IMR-90 (cell line): Measurements from ENCODE around the gene ZMYM1. TPM values are rescaled to one million over a fixed set of nuclear protein-coding genes. Genes with fewer than 3 reads are reported as not detected.

ENCODE experiments used
- ATAC-seq: fragments of 200-7000 bp; cut with Tn5 transposase; 2 replicates; pipeline ENCODE4 v1.9.1; 2020; ENCODE audit warnings: low read depth, mild to moderate bottlenecking, moderate library complexity
- BruUV-seq: library from RNA; stranded (reverse); fragments of 400-500 nt; replicated peaks from 2 replicates; lab custom pipeline; 2021; lab: Mats Ljungman, UMichigan
- CTCF ChIA-PET: fragments of 300-600 bp; formaldehyde crosslinking; extraction: SDS; loops from one replicate; lab custom pipeline; 2021; ENCODE audit warnings: antibody characterized with exemption; lab: Yijun Ruan, JAX
- POLR2A ChIA-PET: fragments of 300-600 bp; sonication (Branson Sonifier 250); formaldehyde crosslinking; loops from one replicate; lab custom pipeline; 2022; ENCODE audit warnings: antibody characterized with exemption; ENCODE audit not compliant: unreplicated experiment; lab: Charles Lee
- DNase-seq: peaks from one replicate; pipeline ENCODE4 v3.0.0; 2013
- H2AFZ ChIP-seq: replicated peaks from 2 replicates; pipeline ENCODE3; 2013; ENCODE audit warnings: low read length, mild to moderate bottlenecking; ENCODE audit not compliant: poor library complexity
- H2AK5ac ChIP-seq: 2 replicates; pipeline ENCODE4 v1.6.1; 2013; ENCODE audit warnings: low read depth, low read length, inconsistent platforms
- H2AK9ac ChIP-seq: replicated peaks from 2 replicates; pipeline ENCODE3; 2013; ENCODE audit warnings: mild to moderate bottlenecking, low read depth, low read length, moderate library complexity; ENCODE audit not compliant: poor library complexity
- H2BK120ac ChIP-seq: 2 replicates; pipeline ENCODE4 v1.6.1; 2013; ENCODE audit warnings: low read depth, low read length, inconsistent platforms
- H2BK15ac ChIP-seq: 3 replicates; pipeline ENCODE4 v1.6.1; 2013; ENCODE audit warnings: low read depth, low read length, inconsistent platforms
- H2BK20ac ChIP-seq: 2 replicates; pipeline ENCODE4 v1.6.1; 2013; ENCODE audit warnings: low read depth, mild to moderate bottlenecking, inconsistent platforms, low read length, moderate library complexity
- H2BK5ac ChIP-seq: 2 replicates; pipeline ENCODE4 v1.6.1; 2013; ENCODE audit warnings: mild to moderate bottlenecking, low read depth, low read length, inconsistent platforms; ENCODE audit not compliant: poor library complexity, severe bottlenecking
- H3K14ac ChIP-seq: replicated peaks from 2 replicates; pipeline ENCODE4 v1.6.1; 2013; ENCODE audit warnings: low read depth, low read length, inconsistent platforms
- H3K18ac ChIP-seq: 2 replicates; pipeline ENCODE4 v1.6.1; 2013; ENCODE audit warnings: low read depth, low read length, control low read depth
- H3K23ac ChIP-seq: 2 replicates; pipeline ENCODE4 v1.6.1; 2013; ENCODE audit warnings: low read depth, low read length, inconsistent platforms
- H3K27ac ChIP-seq: 2 replicates; pipeline ENCODE4 v1.5.1; 2013; ENCODE audit warnings: mild to moderate bottlenecking, control low read depth, low read length; ENCODE audit not compliant: insufficient read depth
- H3K27me3 ChIP-seq: 2 replicates; pipeline ENCODE4 v1.6.1; 2013; ENCODE audit warnings: low read length; ENCODE audit not compliant: control insufficient read depth, insufficient read depth
- H3K36me3 ChIP-seq: 2 replicates; pipeline ENCODE4 v1.6.1; 2013; ENCODE audit warnings: low read length, mixed read lengths; ENCODE audit not compliant: control insufficient read depth, insufficient read depth
- H3K4ac ChIP-seq: 2 replicates; pipeline ENCODE4 v1.6.1; 2013; ENCODE audit warnings: low read depth, low read length, inconsistent platforms
- H3K4me1 ChIP-seq: 2 replicates; pipeline ENCODE4 v1.6.1; 2013; ENCODE audit warnings: low read length, mixed read lengths; ENCODE audit not compliant: control insufficient read depth, insufficient read depth
- H3K4me2 ChIP-seq: 2 replicates; pipeline ENCODE4 v1.6.1; 2013; ENCODE audit warnings: low read depth, mild to moderate bottlenecking, control low read depth, low read length, moderate library complexity
- H3K4me3 ChIP-seq: 2 replicates; pipeline ENCODE4 v1.5.1; 2013; ENCODE audit warnings: low read depth, mild to moderate bottlenecking, control low read depth, low read length, moderate library complexity; ENCODE audit not compliant: insufficient read depth
- H3K56ac ChIP-seq: 2 replicates; pipeline ENCODE4 v1.6.1; 2013; ENCODE audit warnings: low read length, inconsistent platforms; ENCODE audit not compliant: insufficient read depth; ENCODE audit errors: extremely low read depth
- H3K79me1 ChIP-seq, 2 experiments: 2 replicates each; pipeline ENCODE4 v1.6.1; 2013; ENCODE audit warnings: low read length in 2 of 2, inconsistent platforms in 1 of 2, low read depth in 1 of 2
- H3K9ac ChIP-seq: 2 replicates; pipeline ENCODE4 v1.6.1; 2013; ENCODE audit warnings: low read depth, low read length, control low read depth
- H3K9me1 ChIP-seq: 2 replicates; pipeline ENCODE4 v1.6.1; 2013; ENCODE audit warnings: low read length, inconsistent platforms; ENCODE audit not compliant: insufficient read depth
- H3K9me3 ChIP-seq: 2 replicates; pipeline ENCODE4 v1.6.1; 2013; ENCODE audit warnings: low read length; ENCODE audit not compliant: control insufficient read depth, insufficient read depth
- H4K20me1 ChIP-seq: 2 replicates; pipeline ENCODE4 v1.6.1; 2013; ENCODE audit warnings: low read length, inconsistent platforms; ENCODE audit not compliant: insufficient read depth
- H4K5ac ChIP-seq: 2 replicates; pipeline ENCODE4 v1.6.1; 2013; ENCODE audit warnings: mild to moderate bottlenecking, low read depth, low read length, control low read depth
- H4K8ac ChIP-seq, 2 experiments: 2 replicates each; pipeline ENCODE4 v1.6.1; 2013; ENCODE audit warnings: low read depth in 2 of 2, low read length in 2 of 2, control low read depth in 1 of 2, inconsistent platforms in 1 of 2
- H4K91ac ChIP-seq: 2 replicates; pipeline ENCODE4 v1.6.1; 2013; ENCODE audit warnings: low read depth, low read length, inconsistent platforms; ENCODE audit not compliant: insufficient read depth
- BHLHE40 ChIP-seq: fragments of 150-350 bp; IDR thresholded peaks from 2 replicates; pipeline ENCODE4 v1.6.1; 2016; ENCODE audit warnings: mild to moderate bottlenecking, low read depth, low read length
- CHD1 ChIP-seq: IDR thresholded peaks from 2 replicates; pipeline ENCODE4 v1.6.1; 2012; ENCODE audit warnings: low read depth, low read length, improper control_type of control experiment
- CTCF ChIP-seq: conservative IDR thresholded peaks from 2 replicates; pipeline ENCODE4 v1.5.1; 2012; ENCODE audit warnings: mild to moderate bottlenecking, low read depth, low read length, improper control_type of control experiment
- FOS ChIP-seq: fragments of 150-350 bp; IDR thresholded peaks from 2 replicates; pipeline ENCODE4 v1.6.1; 2016; ENCODE audit warnings: low read depth, low read length
- MXI1 ChIP-seq: IDR thresholded peaks from 2 replicates; pipeline ENCODE4 v1.6.1; 2012; ENCODE audit warnings: low read depth, mild to moderate bottlenecking, low read length, moderate library complexity, borderline replicate concordance
- NFE2L2 ChIP-seq: fragments of 150-350 bp; IDR thresholded peaks from 2 replicates; pipeline ENCODE4 v1.6.1; 2016; ENCODE audit warnings: low read depth, mild to moderate bottlenecking, low read length
- POLR2A ChIP-seq: IDR thresholded peaks from 2 replicates; pipeline ENCODE4 v1.6.1; 2012; ENCODE audit warnings: mild to moderate bottlenecking, low read depth, low read length
- RAD21 ChIP-seq: IDR thresholded peaks from 2 replicates; pipeline ENCODE4 v1.6.1; 2012; ENCODE audit warnings: low read length, improper control_type of control experiment
- RFX5 ChIP-seq: IDR thresholded peaks from 2 replicates; pipeline ENCODE4 v1.8.0; 2012; ENCODE audit warnings: low read depth, mild to moderate bottlenecking, low read length, moderate library complexity
- SMC3 ChIP-seq: fragments of 150-350 bp; IDR thresholded peaks from 2 replicates; pipeline ENCODE4 v1.6.1; 2016; ENCODE audit warnings: low read depth, mild to moderate bottlenecking, antibody characterized with exemption, low read length, moderate library complexity
- USF2 ChIP-seq: fragments of 150-350 bp; IDR thresholded peaks from 2 replicates; pipeline ENCODE4 v1.6.1; 2017; ENCODE audit warnings: mild to moderate bottlenecking, antibody characterized with exemption, low read length, low read depth
- WGBS, 2 experiments: methylation state at CpG; one replicate each; pipeline versions ENCODE4 v1.1.5 to v1.1.7; 2013; ENCODE audit warnings: missing lambda C conversion rate in 2 of 2; ENCODE audit not compliant: insufficient read length in 1 of 2; ENCODE audit errors: extremely low coverage in 2 of 2; 5-methylcytosine and 5-hydroxymethylcytosine counted together
- dilution Hi-C: fragments of 300-500 bp; cut with HindIII; formaldehyde crosslinking; loops from one replicate; pipeline ENCODE4 v1.14.3; 2018; ENCODE audit warnings: low sequenced_read_pairs; ENCODE audit not compliant: unreplicated experiment
- in situ Hi-C: fragments of 300-500 bp; cut with MboI; formaldehyde crosslinking; loops from 3 replicates; pipeline ENCODE4 v1.14.3; 2019; ENCODE audit warnings: low sequenced_read_pairs, inconsistent platforms, mixed read lengths
- intact Hi-C: fragments of 100-400 bp; cut with micrococcal nuclease; formaldehyde crosslinking; loops from 2 replicates; pipeline ENCODE4 v1.10.0; 2022
- polyA plus RNA-seq, 3 experiments: library from polyadenylated mRNA; depleted of rRNA; stranded (reverse); fragments of >200 nt; gene quantifications; 2 replicates each; pipeline ENCODE4 v1.2.3, GENCODE V29; 2012; ENCODE audit warnings: low replicate concordance in 1 of 3
- total RNA-seq: library from RNA; depleted of rRNA; stranded (reverse); fragments of >200 nt; gene quantifications from 2 replicates; pipeline ENCODE4 v1.2.3, GENCODE V29; 2012
- TF ChIP-seq, protein P1 (sequence below): fragments of 150-350 bp; IDR thresholded peaks from 2 replicates; pipeline ENCODE4 v1.6.1; 2016; ENCODE audit warnings: low read depth, mild to moderate bottlenecking, low read length, moderate library complexity, borderline replicate concordance

ZMYM1 gene
- total and polyA plus RNA-seq, 2 of the 4 experiments (the other 2 are of a cell fraction): 7.2 to 33.9 TPM

GRCh38 chr1:35049116-35049515 is 30.1 kb upstream of the ZMYM1 start:
- POLR2A ChIA-PET: interaction anchor here (0.6 kb wide), 1 partner anchor 17 kb away, joined by 3 read pairs; the partner anchor contains the start of gene ZMYM6

More at GRCh38 chr1:35049116-35049515, 30.1 kb upstream of the ZMYM1 start:
- Histone ChIP-seq H2BK5ac (no peak overlapping the region), H3K4me1 (peaks cover 7% of the 10 kb centered on the region), H3K18ac (no peak overlapping the region), H4K20me1 (no peaks in the 10 kb centered on the region), H3K23ac (no peak overlapping the region), H3K9me1 (peaks cover 10% of the 10 kb centered on the region; the same call in 1 of the 2 replicates), H3K4me3 (no peak overlapping the region), H3K4me2 (no peak overlapping the region), H3K9me3 (no peaks in the 10 kb centered on the region), H2BK120ac (no peak overlapping the region), H3K27me3 (no peaks in the 10 kb centered on the region), H4K5ac (no peak overlapping the region), H4K8ac (no peak overlapping the region), H2AFZ (no peak overlapping the region), H2BK20ac (no peak overlapping the region), H3K36me3 (no peaks in the 10 kb centered on the region), H3K4ac (no peak overlapping the region), H3K14ac (no peak overlapping the region), H3K27ac (no peak overlapping the region), H3K79me1 (0 out of 4 replicates have a peak, but pooled peaks cover 0 to 6% of the 10 kb centered on the region in 2 experiments), H2BK15ac (no peak overlapping the region), H3K56ac (no peak overlapping the region), H3K9ac (no peak overlapping the region), H2AK9ac (no peak overlapping the region), H2AK5ac (no peak overlapping the region), H4K91ac (no peak overlapping the region)
- no CpG with 5 or more reads among the region's 12 CpGs for WGBS, 2 experiments
- in situ Hi-C loops: no loop called here
- intact Hi-C loops: no loop called here
- dilution Hi-C loops: no loop called here
- CTCF ChIA-PET: interaction anchor here (0.6 kb wide), 2 partner anchors 25 to 361 kb away, joined by 3 to 4 read pairs; no protein-coding TSS in a partner anchor
- TF ChIP-seq RAD21: no peak
- no peak for TF ChIP-seq FOS
- TF ChIP-seq NFE2L2: no peak
- no peak for TF ChIP-seq CTCF
- TF ChIP-seq RFX5: no peak
- TF ChIP-seq BHLHE40: no peak
- no peak for TF ChIP-seq CHD1
- TF ChIP-seq, protein P1, sequence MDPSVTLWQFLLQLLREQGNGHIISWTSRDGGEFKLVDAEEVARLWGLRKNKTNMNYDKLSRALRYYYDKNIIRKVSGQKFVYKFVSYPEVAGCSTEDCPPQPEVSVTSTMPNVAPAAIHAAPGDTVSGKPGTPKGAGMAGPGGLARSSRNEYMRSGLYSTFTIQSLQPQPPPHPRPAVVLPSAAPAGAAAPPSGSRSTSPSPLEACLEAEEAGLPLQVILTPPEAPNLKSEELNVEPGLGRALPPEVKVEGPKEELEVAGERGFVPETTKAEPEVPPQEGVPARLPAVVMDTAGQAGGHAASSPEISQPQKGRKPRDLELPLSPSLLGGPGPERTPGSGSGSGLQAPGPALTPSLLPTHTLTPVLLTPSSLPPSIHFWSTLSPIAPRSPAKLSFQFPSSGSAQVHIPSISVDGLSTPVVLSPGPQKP: no peak
- TF ChIP-seq USF2: no peak
- TF ChIP-seq SMC3: no peak
- TF ChIP-seq POLR2A: no peak
- no peak for TF ChIP-seq MXI1
- DNase-seq: no peak
- ATAC-seq: no peak
- BruUV-seq: no TSS peak
